SU-DHL-6 (cell line): ENCODE results near the gene PIGP.

Experiments
- EZH2phosphoT487 ChIP-seq: fragments of 200-600 bp; sonication (generic), shearing (Covaris generic); conservative IDR thresholded peaks from 2 replicates; pipeline ENCODE4 v1.6.1; 2018; ENCODE audit warnings: mild to moderate bottlenecking, antibody characterized with exemption, low read length, moderate library complexity, mixed read lengths
- TF ChIP-seq, protein P1 (sequence below): fragments of 200-600 bp; sonication (generic); IDR thresholded peaks from one replicate; pipeline ENCODE4 v1.5.1; 2017; ENCODE audit warnings: antibody characterized with exemption, mild to moderate bottlenecking, low read length, moderate library complexity; ENCODE audit not compliant: insufficient read depth, poor library complexity, severe bottlenecking

DNA sequence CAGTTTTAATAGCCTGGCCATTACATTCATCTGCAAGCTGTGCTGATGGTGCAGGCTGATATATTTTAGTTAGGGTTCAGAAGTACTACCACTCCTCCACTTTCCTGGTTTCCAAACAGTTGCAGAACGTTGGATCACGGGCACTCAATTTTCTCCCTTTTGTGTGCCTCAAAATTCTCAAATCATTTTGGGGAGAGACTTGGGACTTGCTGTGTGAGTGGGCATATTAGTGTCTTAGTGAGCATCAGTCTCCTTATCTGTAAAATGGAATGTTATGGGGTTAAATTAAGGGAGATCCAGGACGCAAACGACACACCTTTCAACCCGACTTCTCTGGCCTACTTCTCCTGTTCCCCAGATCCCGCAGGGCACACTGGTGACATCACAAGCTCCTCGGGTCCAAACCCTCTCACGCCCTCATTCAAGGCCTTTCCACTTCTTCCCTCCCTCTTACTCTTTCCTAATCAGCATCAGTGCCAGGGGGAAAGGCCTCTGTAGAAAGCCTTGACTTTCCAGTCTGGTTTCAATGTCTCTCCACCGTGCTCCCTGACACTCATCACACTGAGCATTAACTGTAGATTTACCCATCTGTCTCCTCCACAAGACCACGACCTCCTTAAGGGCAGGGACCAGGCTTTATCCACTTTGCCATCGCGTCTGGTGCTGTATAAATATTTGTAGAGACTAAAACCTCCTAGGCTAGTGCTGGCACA, 1.2 kb downstream of the PIGP start:
- TF ChIP-seq, protein P1, sequence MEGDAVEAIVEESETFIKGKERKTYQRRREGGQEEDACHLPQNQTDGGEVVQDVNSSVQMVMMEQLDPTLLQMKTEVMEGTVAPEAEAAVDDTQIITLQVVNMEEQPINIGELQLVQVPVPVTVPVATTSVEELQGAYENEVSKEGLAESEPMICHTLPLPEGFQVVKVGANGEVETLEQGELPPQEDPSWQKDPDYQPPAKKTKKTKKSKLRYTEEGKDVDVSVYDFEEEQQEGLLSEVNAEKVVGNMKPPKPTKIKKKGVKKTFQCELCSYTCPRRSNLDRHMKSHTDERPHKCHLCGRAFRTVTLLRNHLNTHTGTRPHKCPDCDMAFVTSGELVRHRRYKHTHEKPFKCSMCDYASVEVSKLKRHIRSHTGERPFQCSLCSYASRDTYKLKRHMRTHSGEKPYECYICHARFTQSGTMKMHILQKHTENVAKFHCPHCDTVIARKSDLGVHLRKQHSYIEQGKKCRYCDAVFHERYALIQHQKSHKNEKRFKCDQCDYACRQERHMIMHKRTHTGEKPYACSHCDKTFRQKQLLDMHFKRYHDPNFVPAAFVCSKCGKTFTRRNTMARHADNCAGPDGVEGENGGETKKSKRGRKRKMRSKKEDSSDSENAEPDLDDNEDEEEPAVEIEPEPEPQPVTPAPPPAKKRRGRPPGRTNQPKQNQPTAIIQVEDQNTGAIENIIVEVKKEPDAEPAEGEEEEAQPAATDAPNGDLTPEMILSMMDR = no peak
- no peak for TF ChIP-seq EZH2phosphoT487
